Fibroblast of skin of abdomen (primary cell): ENCODE results near the gene PIK3C2A. TPM values are rescaled to one million over a fixed set of nuclear protein-coding genes. Genes with fewer than 3 reads are reported as not detected.
"Not testable (repeated sequence)": the region's sequence is repeated elsewhere in the genome, so short reads cannot be mapped to it uniquely, and the experiment has no call there.

Experiments used
- DNase-seq: peaks from one replicate; pipeline ENCODE4 v3.0.0-alpha.2; 2013
- polyA plus RNA-seq, 2 experiments: library from polyadenylated mRNA; unstranded; fragments of 120-200 nt; gene quantifications; one replicate each; pipeline ENCODE4 v1.2.1, GENCODE V29; 2013; ENCODE audit not compliant: insufficient read length in 2 of 2

The PIK3C2A gene
- polyA plus RNA-seq (2013, experiment 1 of 2; ENCODE audit: insufficient read length) = 23.9 TPM
- 20.5 TPM for polyA plus RNA-seq (2013, experiment 2 of 2; ENCODE audit: insufficient read length)

DNA sequence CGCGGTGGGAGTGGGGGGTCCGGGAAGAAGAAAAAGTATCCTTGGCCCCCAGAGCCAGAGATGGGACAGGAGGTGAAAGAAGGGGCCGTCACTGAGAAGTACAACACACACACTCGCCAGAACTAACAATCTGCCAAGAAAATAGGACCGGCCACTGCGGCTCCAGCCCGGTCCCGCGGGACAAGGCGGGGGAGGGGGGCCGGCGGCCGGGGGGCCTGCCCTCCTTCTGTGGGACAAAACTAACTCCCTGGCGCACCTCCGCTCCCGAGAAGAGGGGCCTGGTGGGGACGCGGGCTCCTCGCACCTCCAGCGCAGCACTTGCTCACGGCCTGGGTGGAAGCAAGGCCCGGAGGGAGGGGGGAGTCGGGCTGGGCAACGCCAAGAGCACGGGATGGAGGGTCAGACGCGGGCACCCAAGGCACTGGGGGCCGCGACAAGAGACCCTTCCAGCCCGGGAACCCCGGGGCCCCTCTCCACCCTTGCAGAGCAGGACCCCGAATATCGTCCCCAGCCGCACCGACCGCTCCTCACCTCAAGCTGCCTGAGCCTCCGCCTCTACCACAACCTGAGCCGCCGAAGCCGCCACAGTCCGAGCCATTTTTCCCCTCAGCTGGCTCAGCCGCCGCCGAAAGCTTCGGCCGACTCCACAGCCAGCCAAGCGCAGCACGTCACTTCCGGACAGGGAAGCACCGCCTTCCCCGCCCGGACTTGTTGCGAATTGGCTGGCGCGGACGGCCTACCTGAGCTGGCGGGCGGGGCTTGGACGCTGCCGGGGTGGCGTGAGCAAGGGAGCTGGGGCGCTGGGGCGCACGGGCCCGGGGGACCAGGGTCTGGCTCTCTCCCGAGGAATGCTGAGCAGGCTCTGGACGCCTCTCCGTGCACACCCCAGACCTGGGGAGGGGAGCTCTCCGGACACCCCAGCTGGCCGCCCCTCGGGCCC, at the start of gene PIK3C2A:
Gene PIK3C2A (minus strand): TSS at position 670 of the 940 bp plus-strand sequence. CDS start 38,245 bp downstream, outside the sequence.
- DNase-seq = peak; percentile 91

- peak; percentile 61 for DNase-seq
Measured at GRCh38 chr11:17257196-17257595, 49.4 kb upstream of the PIK3C2A start.

- DNase-seq = peak; percentile 95
Measured at GRCh38 chr11:17256512-17256911, 48.7 kb upstream of the PIK3C2A start.

DNA sequence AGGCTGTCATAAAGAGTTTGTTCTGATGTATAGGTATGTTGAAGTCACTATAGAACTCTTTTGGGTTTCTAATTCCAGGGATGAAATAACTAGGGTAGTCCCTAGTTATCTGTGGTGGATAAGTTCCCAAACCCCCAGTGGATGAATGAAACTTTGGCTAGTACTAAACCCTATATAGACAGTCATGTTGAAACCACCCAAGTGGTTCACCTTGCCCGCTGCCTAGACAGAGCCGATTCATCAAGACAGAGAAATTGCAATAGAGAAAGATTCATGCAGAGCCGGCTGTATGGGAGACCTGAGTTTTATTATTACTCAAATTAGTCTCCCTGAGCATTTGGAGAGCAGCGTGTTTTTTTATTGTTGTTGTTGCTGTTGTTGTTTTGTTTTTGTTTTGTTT, 44.9 kb upstream of the PIK3C2A start:
- DNase-seq = no peak

DNA sequence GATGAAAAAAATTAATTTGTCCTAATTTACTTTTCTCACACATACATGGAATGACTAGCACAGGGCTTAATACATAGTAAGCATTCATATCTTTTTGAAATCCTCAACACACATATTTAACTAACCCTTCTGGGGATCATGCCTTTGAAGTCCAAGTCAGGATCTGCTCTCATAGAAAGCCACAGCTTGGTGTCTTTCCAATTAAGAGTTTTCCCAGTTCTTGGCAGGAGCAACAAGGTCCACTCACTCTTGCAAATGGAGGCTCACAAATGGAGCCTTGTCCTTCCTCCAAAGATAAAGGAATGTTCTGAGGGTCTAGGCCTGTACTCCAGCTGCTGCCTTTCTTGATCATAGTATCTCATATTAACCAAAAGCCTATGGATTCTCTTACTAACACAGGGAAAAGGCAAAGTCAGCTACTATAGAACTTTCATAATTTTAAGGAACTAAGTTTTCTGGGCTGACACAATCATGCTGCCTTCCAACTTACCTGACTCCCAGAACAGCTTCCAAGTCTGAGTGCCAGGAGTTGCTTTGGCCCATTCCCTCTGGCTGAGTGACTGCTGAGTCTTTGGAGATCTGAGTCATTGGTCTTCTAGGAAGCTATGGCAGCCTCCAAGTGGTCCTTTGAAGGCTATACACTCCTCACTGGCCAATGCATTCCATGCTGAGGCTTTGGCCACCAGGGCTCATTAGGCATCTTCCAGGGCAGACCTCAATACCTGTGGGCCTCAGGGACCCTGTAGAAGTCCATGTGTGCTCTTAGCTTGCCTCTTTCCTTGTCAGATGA, 43.0 kb upstream of the PIK3C2A start:
- DNase-seq = no peak

DNA sequence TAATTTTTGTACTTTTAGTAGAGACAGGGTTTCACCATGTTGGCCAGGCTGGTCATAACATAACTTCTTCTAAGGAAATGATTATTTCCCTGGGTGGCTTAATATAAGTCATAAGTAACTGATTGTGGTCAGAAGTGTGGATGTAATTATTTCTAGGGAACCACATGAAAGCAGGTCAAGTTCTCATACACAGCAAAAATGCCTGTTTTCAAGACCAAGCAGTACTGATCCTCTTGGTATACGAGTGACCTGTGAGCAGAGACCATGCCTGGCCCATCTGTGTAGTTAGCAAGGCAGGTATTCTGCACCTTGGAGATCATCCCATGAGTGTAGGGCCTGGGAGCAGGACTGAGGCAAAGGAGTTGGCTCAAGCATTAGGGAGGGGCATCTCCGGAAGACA, 36.3 kb upstream of the PIK3C2A start:
- no peak for DNase-seq

- not testable (repeated sequence) for DNase-seq
Measured at GRCh38 chr11:17242954-17243353, 35.2 kb upstream of the PIK3C2A start.

DNA sequence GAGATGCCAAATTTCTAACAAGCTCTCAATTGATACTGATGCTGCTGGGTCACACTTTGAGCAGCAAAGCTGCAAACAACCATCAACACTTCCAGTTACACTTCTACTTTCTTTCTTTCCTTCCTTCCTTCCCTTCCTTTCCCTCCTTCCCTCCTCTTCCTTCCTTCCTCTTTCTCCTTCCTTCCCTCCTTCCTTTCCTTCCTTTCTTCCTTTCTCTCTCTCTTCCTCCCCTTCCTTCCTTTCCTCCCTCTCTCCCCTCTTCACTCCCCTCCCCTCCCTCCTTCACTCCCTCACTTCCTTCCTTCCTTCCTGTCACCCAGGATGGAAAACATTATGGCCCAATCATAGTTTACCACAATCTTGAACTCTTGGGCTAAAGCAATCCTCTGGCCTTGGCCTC, 33.0 kb upstream of the PIK3C2A start:
- DNase-seq = no peak

GRCh38 chr11:17239927-17240326, 32.1 kb upstream of the PIK3C2A start:
- DNase-seq = not testable (repeated sequence)

DNA sequence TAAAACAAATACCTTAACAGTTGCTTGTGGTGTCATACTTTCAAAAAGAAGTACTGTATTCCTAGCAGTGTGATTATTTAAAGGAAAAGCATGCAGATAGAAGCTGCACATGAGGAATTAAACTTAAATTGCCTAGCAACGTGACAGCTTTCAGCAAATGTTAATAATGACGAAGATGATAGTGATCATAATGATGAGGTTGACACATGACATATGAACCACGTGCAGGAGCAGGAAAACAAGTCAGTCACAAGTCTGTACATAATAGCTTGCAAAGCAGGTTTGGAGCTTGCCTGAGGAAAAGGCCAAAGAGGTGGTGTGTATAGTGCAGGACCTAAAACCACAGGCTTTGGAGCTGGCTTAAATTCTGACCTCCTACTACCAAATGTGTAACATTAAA, 30.6 kb upstream of the PIK3C2A start:
- no peak for DNase-seq

- no peak for DNase-seq
Measured at GRCh38 chr11:17233101-17233500, 25.3 kb upstream of the PIK3C2A start.

GRCh38 chr11:17230867-17231851, 23.4 kb upstream of the PIK3C2A start:
- no peak for DNase-seq

GRCh38 chr11:17229481-17230152, 21.8 kb upstream of the PIK3C2A start:
- no peak for DNase-seq

GRCh38 chr11:17228186-17228925, 20.6 kb upstream of the PIK3C2A start:
- DNase-seq = not testable (repeated sequence)

GRCh38 chr11:17224727-17225126, 16.9 kb upstream of the PIK3C2A start:
- DNase-seq = no peak

GRCh38 chr11:17221968-17222367, 14.2 kb upstream of the PIK3C2A start:
- DNase-seq = peak; percentile 41

- no peak for DNase-seq
Measured at GRCh38 chr11:17219016-17219415, 11.2 kb upstream of the PIK3C2A start.

- no peak for DNase-seq
Measured at GRCh38 chr11:17218403-17218802, 10.6 kb upstream of the PIK3C2A start.

DNA sequence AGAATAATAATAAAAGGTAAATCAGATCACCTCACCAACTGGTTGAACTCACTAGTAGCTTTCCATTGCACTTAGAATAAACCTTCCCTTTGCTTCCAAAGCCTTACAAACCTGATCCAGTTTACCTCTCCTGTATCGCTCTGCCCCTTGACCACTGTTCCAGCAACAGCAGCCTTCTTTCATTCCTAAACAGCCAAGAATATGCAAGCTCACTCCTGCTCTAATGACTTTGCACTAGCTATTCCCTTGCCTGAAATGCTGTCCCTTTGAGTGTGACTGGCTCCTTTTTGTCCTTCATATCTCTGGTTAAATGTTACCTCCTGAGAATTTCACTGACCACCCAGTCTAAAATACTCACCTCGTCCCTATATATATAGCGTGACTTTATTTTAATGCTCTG, 9.6 kb upstream of the PIK3C2A start:
- no peak for DNase-seq

GRCh38 chr11:17214338-17214737, 6.6 kb upstream of the PIK3C2A start:
- no peak for DNase-seq

GRCh38 chr11:17211286-17211685, 3.5 kb upstream of the PIK3C2A start:
- DNase-seq = no peak
